SIG-M5 treated with dmso at 0.1 percent for 504 hours (cell line): Measurements from ENCODE around the gene PADI4.
"Not testable (repeated sequence)": the region's sequence is repeated elsewhere in the genome, so short reads cannot be mapped to it uniquely, and the experiment has no call there.

Source experiments
- DNase-seq: peaks from one replicate; lab custom pipeline; 2025; ENCODE audit not compliant: unreplicated experiment; lab: John Stamatoyannopoulos, UW

PADI4 gene

GRCh38 chr1:17313530-17314309 lies 5.7 kb downstream of the PADI4 start:
- no peak for DNase-seq

DNA sequence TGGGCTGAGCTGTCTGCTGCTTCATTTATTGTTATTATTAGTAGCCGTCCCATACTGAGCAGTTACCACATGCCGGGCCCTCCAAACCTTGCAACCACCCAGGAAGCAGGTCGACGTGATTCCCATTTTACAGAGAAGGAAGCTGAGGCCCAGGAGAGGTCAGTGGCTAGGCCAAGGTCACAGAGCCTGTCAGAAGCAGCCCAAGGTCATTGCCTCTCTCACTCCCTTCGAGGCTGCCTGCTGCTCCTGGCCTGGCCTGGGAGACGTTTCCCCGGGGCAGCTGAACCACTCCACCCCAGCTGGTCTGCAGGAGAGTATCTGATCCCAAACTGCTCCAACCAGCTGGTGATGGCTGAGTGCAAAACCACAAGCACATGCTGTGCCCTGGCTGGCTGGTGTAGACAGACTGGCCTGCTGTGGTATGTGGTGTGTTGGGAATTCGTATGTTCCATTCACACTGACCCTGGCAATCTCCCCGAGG lies 6.5 kb downstream of the PADI4 start:
- no peak for DNase-seq

DNA sequence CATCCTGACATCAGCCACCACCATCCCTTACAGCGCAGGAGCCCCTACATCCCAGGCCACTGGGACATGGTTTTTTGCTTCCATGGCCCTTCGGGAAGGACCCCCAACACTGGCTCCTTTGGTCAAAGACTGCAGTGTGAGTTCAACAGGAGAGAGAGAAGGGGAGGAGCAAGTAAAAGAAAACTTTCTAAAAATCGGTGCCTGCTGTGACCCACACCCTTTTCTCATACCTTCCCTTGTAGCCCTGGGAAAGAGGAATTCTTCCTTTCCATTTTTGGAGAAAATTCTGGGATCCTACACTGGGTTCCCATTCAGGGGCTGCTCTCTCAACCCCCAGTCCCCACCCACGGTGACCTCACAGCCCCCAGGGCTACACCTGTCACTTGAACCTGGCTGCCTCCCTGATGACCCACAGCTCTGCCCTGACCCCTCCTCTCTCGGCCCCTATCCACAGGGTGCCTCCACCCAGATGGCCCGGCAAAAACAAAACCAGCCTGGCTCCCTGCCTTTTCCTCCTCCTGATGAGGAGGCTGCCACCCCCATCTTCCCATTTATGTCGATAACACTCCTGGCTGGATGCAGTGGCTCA lies 7.6 kb downstream of the PADI4 start:
- no peak for DNase-seq

- DNase-seq, result no peak
Measured at GRCh38 chr1:17316704-17317103, 8.7 kb downstream of the PADI4 start.

- DNase-seq, result no peak
Measured at GRCh38 chr1:17318262-17318661, 10.3 kb downstream of the PADI4 start.

DNA sequence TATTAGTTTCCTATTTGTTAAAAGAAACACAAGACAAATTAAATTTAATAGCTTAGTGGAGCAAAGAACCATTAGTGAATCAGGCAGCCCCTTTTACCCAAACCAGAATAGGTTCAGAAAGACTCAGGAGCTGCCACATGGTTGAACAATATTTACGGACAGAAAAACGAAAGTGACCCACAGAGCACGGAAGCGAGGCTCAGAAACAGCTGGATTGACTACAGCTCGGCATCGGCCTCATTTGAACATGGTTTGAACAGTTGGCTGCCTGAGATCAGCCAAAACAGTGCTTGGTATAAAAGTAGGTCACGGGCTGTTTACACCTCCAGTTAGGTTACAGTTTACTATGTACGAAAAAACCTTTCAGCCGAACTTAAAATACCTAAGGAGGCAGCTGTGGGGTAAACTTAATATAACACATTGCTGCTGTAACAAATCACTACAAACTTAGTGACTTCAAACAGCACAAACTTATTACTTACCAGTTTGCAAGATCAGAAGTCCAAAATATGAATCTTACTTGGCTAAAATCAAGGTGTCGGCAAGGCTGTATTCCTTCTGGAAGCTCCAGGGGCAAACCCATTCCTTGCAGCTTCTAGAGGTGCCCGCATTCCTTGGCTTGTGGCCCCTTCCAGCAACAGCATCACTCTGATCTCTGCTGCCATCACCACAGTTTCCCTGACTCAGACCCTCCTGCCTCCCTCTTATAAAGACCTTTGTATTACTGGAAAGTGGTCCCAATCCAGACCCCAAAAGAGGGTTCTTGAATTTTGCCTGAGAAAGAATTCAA lies 11.8 kb downstream of the PADI4 start:
- no peak for DNase-seq

GRCh38 chr1:17321857-17322390 lies 13.9 kb downstream of the PADI4 start:
- not testable (repeated sequence) for DNase-seq

GRCh38 chr1:17328855-17329254 lies 20.9 kb downstream of the PADI4 start:
- DNase-seq, result no peak

- no peak for DNase-seq
Measured at GRCh38 chr1:17329610-17330009, 21.6 kb downstream of the PADI4 start.

DNA sequence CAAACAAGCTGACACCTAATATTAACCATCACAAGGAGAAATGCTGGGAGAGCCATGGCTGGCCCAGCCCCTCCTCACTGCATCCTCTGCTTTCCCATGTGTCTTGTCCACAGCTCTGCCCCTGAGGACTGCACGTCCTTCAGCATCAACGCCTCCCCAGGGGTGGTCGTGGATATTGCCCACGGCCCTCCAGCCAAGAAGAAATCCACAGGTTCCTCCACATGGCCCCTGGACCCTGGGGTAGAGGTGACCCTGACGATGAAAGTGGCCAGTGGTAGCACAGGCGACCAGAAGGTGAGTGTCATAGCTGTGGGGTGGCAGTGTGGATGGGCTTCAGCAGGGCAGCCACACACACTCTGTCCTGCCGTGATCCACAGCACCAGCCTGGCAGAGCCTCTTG lies 22.9 kb downstream of the PADI4 start:
- DNase-seq, result no peak

DNA sequence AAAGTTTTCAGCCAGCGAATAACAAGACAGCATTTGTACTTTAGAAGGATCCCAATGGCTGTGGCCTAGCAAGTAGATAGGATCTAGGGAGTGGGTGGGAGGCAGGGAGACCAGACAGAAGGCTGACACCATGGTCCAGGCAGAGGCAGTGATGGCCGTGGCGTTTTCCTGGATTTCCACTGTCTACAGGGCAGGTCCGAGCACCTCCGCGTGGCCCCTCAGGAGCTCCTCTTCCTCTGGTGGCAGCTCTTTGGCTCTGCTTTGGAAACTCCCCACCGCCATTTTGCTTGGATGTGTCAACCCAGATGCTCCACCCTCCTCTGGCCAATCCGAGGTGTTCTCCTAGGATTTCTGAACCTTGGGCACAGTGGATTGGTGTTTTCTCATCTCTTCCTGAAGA lies 25.1 kb downstream of the PADI4 start:
- no peak for DNase-seq

DNA sequence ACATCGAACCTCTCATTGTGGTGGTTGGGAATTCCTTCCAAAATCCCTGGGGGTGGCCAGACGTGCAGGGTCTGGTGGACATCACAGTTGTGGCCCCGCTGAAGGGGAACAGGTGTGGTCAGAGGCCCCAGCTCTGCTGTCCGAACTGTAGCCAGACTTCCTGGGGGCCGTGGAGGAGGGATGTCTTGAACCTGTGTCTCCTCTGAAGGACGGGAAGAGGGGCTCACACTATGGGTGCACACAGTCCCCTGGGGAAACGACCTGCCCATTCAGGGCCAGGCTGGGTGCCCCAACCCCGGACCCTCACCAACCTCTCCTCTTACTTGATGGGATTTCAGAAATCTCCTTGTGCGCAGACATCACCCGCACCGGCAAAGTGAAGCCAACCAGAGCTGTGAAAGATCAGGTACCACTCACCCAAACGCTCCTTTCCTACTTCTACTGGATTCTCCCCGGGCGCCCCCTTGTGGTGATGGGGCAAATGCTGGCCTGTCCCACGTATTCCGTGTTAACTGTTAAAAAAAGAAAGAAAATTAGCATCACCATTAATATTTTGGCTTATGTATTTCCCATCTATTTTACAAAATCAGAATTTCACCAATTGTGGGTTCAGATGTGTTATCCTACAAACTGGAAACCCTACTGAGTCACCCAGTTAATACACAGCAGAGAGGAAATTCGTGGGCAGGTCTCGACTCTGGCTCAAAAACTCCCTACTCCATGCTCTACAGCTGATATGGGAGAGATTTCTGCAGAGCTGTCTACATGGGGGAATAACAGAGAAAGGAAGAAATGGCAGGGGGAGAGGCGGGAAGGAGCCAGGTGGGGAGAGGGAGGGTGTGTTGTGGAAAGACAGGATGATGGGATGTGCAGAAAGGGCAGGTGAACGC lies 28.1 kb downstream of the PADI4 start:
- peak; percentile 53 for DNase-seq

DNA sequence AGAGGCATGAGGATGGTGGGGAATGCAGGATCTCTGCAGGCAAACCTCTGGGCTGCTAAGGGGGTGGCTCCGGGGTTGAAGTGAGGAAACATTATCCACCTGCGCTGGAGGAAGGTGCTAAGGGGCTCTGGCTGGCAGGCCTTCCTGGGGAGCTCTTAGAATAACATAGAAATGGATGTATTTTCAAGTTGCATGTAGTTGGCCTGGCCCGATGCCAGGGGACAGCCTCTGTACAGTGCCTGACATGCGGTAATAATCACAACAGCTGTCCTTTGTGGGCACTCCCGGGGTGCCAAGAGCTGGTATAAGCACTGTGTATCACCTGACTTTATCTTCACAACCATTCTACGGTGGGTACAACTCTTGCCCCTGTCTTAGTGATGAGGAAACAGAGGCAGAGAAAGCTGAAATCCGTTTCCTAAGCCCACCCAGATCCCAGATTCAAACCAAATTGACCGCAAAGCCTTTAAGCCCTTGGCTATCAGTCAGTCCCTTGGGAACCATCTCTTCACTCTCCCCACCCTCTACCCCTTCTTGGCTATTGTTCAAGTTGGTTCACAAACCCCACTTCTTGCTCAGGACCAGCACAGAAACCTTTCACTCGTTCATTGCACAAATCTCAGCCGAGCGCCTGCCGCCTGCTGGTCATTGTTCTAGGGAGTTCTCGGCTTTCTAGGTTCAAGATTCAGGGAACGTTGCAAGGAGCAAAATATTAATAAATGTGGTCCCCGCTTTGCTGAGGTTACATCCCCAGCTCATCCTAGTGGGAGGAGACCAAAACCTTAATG lies 30.9 kb downstream of the PADI4 start:
- no peak for DNase-seq

DNA sequence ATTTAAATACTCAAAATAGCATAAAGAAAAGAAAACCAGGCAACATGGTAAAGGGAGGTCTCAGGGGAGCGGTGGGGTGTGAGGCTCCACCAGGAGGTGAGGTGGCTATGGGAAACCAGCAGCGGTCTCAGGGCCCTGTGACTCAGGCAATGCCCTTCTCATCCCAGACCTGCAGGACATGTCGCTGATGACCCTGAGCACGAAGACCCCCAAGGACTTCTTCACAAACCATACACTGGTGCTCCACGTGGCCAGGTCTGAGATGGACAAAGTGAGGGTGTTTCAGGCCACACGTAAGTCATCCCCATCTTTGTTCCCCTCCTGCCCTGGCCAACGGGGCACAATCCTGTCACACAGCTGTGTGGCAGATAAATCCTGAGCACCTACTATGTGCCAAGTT lies 31.5 kb downstream of the PADI4 start:
- DNase-seq, result no peak

DNA sequence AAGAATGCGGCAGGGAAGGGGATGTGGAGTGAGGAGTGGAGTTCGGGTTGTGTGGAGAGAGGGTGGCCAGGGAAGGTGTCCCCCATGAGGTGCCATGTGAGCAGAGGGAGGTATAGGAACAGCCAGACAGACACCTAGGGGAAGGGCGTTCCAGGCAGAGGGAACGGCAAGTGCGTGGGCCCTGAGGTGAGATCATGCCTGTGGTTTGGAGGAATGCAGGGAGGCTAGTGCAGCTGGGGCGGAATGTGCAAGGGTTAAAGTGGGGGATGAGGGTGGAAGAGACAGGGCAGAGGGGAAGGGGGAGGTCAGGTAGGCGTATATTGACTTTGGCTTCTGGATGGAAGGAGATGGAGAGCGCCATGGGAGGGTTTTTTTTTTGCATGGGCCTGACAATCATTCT lies 32.4 kb downstream of the PADI4 start:
- DNase-seq, result no peak

GRCh38 chr1:17342014-17342441 lies 34.0 kb downstream of the PADI4 start:
- no peak for DNase-seq

DNA sequence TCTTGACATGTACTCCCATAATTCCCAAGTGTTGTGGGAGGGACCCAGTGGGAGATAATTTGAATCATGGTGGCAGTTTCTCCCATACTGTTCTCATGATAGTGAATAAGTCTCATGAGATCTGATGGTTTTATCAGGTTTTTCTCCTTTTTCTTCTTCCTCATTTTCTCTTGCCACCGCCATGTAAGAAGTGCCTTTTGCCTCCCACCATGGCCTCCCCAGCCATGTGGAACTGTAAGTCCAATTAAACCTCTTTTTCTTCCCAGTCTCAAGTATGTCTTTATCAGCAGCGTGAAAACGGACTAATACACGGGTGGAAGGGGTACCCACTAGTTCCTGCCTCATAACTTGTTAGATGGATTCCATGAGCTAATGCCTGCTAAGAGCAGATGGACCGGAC lies 37.5 kb downstream of the PADI4 start:
- not testable (repeated sequence) for DNase-seq

- no peak for DNase-seq
Measured at GRCh38 chr1:17346046-17346789, 38.2 kb downstream of the PADI4 start.
